Measurements from ENCODE around the gene C11orf91.
"Not testable (repeated sequence)": the region's sequence is repeated elsewhere in the genome, so short reads cannot be mapped to it uniquely, and the experiment has no call there.

The C11orf91 gene

GRCh38 chr11:33700502-33701271, at the start of gene C11orf91:
TSS of gene C11orf91 (minus strand) at chr11:33700826. CDS start at chr11:33700740, 86 bp downstream.
- DNase-seq = peak; percentile 87

- no peak for DNase-seq
Observed at GRCh38 chr11:33747979-33748378, 47.4 kb upstream of the C11orf91 start.

- no peak for DNase-seq
Observed at GRCh38 chr11:33743291-33743690, 42.7 kb upstream of the C11orf91 start.

- no peak for DNase-seq
Observed at GRCh38 chr11:33742249-33742851, 41.7 kb upstream of the C11orf91 start.

GRCh38 chr11:33741806-33742205, 41.2 kb upstream of the C11orf91 start:
- DNase-seq = no peak

- no peak for DNase-seq
Observed at GRCh38 chr11:33737362-33737821, 36.8 kb upstream of the C11orf91 start.

- DNase-seq = peak; percentile 74
Observed at GRCh38 chr11:33736148-33736812, 35.7 kb upstream of the C11orf91 start, which contains the start of gene CD59. TSS of gene CD59 (minus strand) at chr11:33736423. CDS start at chr11:33722445, 13,978 bp downstream.

- DNase-seq = no peak
Observed at GRCh38 chr11:33735271-33736147, 34.9 kb upstream of the C11orf91 start.

- DNase-seq = no peak
Observed at GRCh38 chr11:33734441-33735270, 34.0 kb upstream of the C11orf91 start.

GRCh38 chr11:33733980-33734379, 33.4 kb upstream of the C11orf91 start:
- DNase-seq = no peak

GRCh38 chr11:33731723-33732531, 31.3 kb upstream of the C11orf91 start:
- DNase-seq = no peak

- DNase-seq = no peak
Observed at GRCh38 chr11:33730716-33731115, 30.1 kb upstream of the C11orf91 start.

- not testable (repeated sequence) for DNase-seq
Observed at GRCh38 chr11:33729072-33729664, 28.5 kb upstream of the C11orf91 start.

- DNase-seq = not testable (repeated sequence)
Observed at GRCh38 chr11:33727539-33727938, 26.9 kb upstream of the C11orf91 start.

- DNase-seq = no peak
Observed at GRCh38 chr11:33725496-33725895, 24.9 kb upstream of the C11orf91 start.

GRCh38 chr11:33724644-33725035, 24.0 kb upstream of the C11orf91 start:
- no peak for DNase-seq

- DNase-seq = no peak
Observed at GRCh38 chr11:33723238-33723881, 22.7 kb upstream of the C11orf91 start.

GRCh38 chr11:33722590-33723234, 22.1 kb upstream of the C11orf91 start:
- DNase-seq = no peak

- DNase-seq = no peak
Observed at GRCh38 chr11:33721984-33722383, 21.4 kb upstream of the C11orf91 start.
